Cardiac muscle cell (in vitro differentiated cells and primary cell): ENCODE results near the gene ARMC10. TPM values are rescaled to one million over a fixed set of nuclear protein-coding genes. Genes with fewer than 3 reads are reported as not detected.

ENCODE experiments used
- DNase-seq, 2 donors: peaks; one replicate each; pipeline versions ENCODE4 v3.0.0 to v3.0.0-alpha.2; 2010 to 2017; ENCODE audit warnings: low read depth in 1 of 2, low spot score in 1 of 2
- H3K27ac ChIP-seq: fragments of 200-600 bp; sonication (generic); 2 replicates; pipeline ENCODE4 v1.5.1; 2016
- H3K27me3 ChIP-seq: fragments of 200-600 bp; sonication (generic); 2 replicates; pipeline ENCODE4 v1.6.0; 2016; ENCODE audit warnings: control low read depth
- H3K36me3 ChIP-seq: fragments of 200-600 bp; sonication (generic); 2 replicates; pipeline ENCODE4 v1.5.1; 2016; ENCODE audit warnings: control low read depth
- H3K4me1 ChIP-seq: fragments of 200-600 bp; sonication (generic); 2 replicates; pipeline ENCODE4 v1.8.1; 2017; ENCODE audit warnings: low read depth, mild to moderate bottlenecking, mixed run types
- H3K4me3 ChIP-seq: fragments of 200-600 bp; sonication (generic); 2 replicates; pipeline ENCODE4 v1.5.1; 2016; ENCODE audit warnings: mild to moderate bottlenecking
- H3K9me3 ChIP-seq: fragments of 200-600 bp; sonication (generic); 2 replicates; pipeline ENCODE4 v1.5.1; 2017; ENCODE audit warnings: low read depth, mild to moderate bottlenecking, control low read depth
- polyA plus RNA-seq: library from polyadenylated mRNA; unstranded; fragments of >200 nt; fragmentation: Nextera tagmentation; extraction: Ambion mirVana; gene quantifications from 2 replicates; pipeline ENCODE4 v1.2.1, GENCODE V29; 2016
- total RNA-seq: library from RNA; depleted of rRNA; stranded (reverse); fragments of >200 nt; gene quantifications from 2 replicates; pipeline ENCODE4 v1.2.3, GENCODE V29; 2016
- TF ChIP-seq, protein P1 (sequence below): IDR thresholded peaks from 2 replicates; pipeline ENCODE4 v1.5.1; 2012; ENCODE audit warnings: low read depth, mild to moderate bottlenecking, low read length

ARMC10 gene
- total and polyA plus RNA-seq, 2 experiments from 2014 or later, result 29.7 to 38.4 TPM

GRCh38 chr7:103116511-103116910 lies 41.6 kb downstream of the ARMC10 start:
- H3K4me3 ChIP-seq, result no peak overlapping the region
- H3K4me1 ChIP-seq, result no peaks in the 10 kb centered on the region
- no peaks in the 10 kb centered on the region for H3K9me3 ChIP-seq
- no peaks in the 10 kb centered on the region for H3K27me3 ChIP-seq
- DNase-seq, result no peak
- no peak overlapping the region for H3K27ac ChIP-seq
- peaks cover 8% of the 10 kb centered on the region for H3K36me3 ChIP-seq
- TF ChIP-seq, protein P1, sequence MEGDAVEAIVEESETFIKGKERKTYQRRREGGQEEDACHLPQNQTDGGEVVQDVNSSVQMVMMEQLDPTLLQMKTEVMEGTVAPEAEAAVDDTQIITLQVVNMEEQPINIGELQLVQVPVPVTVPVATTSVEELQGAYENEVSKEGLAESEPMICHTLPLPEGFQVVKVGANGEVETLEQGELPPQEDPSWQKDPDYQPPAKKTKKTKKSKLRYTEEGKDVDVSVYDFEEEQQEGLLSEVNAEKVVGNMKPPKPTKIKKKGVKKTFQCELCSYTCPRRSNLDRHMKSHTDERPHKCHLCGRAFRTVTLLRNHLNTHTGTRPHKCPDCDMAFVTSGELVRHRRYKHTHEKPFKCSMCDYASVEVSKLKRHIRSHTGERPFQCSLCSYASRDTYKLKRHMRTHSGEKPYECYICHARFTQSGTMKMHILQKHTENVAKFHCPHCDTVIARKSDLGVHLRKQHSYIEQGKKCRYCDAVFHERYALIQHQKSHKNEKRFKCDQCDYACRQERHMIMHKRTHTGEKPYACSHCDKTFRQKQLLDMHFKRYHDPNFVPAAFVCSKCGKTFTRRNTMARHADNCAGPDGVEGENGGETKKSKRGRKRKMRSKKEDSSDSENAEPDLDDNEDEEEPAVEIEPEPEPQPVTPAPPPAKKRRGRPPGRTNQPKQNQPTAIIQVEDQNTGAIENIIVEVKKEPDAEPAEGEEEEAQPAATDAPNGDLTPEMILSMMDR, result no peak

GRCh38 chr7:103116991-103117390 lies 42.1 kb downstream of the ARMC10 start:
- no peaks in the 10 kb centered on the region for H3K9me3 ChIP-seq
- no peak overlapping the region for H3K27ac ChIP-seq
- peaks cover 8% of the 10 kb centered on the region for H3K36me3 ChIP-seq
- TF ChIP-seq, protein P1, result no peak
- DNase-seq, result no peak
- no peak overlapping the region for H3K4me3 ChIP-seq
- H3K27me3 ChIP-seq, result no peaks in the 10 kb centered on the region
- no peaks in the 10 kb centered on the region for H3K4me1 ChIP-seq

DNA sequence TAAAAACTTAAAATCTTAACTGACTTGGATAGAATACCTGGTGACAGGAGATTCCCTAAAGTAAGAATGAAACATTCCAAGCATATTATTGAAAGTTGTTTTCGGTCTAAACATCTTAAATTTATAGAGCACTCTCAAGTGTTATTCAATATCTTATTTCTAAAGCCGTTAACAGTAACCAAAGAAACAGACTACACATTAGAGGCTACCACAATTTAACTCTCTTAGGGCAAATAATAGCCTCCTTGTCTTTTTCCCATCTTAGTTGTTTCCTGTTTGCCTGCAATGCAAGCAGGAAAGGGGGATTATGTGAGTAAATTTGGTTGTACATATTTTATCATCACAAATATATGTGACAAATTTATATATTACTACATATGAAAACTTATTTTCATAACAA lies 42.5 kb downstream of the ARMC10 start:
- TF ChIP-seq, protein P1, result no peak
- H3K4me1 ChIP-seq, result no peaks in the 10 kb centered on the region
- no peaks in the 10 kb centered on the region for H3K9me3 ChIP-seq
- H3K36me3 ChIP-seq, result peaks cover 8% of the 10 kb centered on the region
- DNase-seq, result no peak
- no peak overlapping the region for H3K4me3 ChIP-seq
- no peak overlapping the region for H3K27ac ChIP-seq
- no peaks in the 10 kb centered on the region for H3K27me3 ChIP-seq

DNA sequence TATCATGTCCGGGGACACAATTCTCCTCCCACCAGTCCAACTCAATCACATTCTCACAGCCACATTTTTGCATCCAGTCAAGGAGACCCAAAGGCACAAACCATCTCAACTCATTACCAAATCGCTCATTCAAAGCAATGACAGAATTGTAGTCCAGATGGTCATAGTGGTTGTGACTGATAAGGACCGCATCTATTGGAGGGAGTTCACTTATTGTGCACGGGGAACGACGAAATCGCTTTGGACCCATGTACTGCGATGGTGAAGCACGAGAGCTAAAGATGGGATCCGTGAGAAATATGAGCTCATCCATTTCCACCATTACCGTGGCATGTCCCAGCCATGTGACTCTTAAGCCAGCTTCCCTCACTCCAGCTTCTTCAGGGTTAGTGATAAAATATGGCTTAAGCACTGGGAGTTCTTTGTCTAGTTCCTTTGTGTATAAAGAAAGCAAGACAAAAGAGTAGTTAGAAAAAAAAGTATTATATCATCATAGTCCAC lies 44.9 kb downstream of the ARMC10 start:
- Histone ChIP-seq H3K9me3 (no peaks in the 10 kb centered on the region), H3K4me1 (no peaks in the 10 kb centered on the region), H3K36me3 (peaks cover 8% of the 10 kb centered on the region), H3K4me3 (no peak overlapping the region), H3K27ac (no peak overlapping the region), H3K27me3 (no peaks in the 10 kb centered on the region)
- no peak for DNase-seq
- TF ChIP-seq, protein P1, result no peak

- H3K9me3 ChIP-seq, result no peaks in the 10 kb centered on the region
Measured at GRCh38 chr7:103120362-103120761, 45.4 kb downstream of the ARMC10 start.

More at GRCh38 chr7:103120362-103120761, 45.4 kb downstream of the ARMC10 start:
- Histone ChIP-seq H3K4me3 (no peak overlapping the region), H3K36me3 (peaks cover 8% of the 10 kb centered on the region), H3K27me3 (no peaks in the 10 kb centered on the region), H3K27ac (no peak overlapping the region), H3K4me1 (no peaks in the 10 kb centered on the region)
- DNase-seq, result no peak
- TF ChIP-seq, protein P1, result no peak
